HEK293 (cell line): Measurements from ENCODE around the gene GGPS1.

ENCODE experiments used
- CTCF ChIA-PET: fragments of 350-600 bp; formaldehyde crosslinking; extraction: SDS; loops from one replicate; lab custom pipeline; 2021; ENCODE audit warnings: antibody characterized with exemption; lab: Yijun Ruan, JAX
- POLR2A ChIA-PET: fragments of 300-600 bp; formaldehyde crosslinking; extraction: SDS; loops from one replicate; lab custom pipeline; 2020; ENCODE audit warnings: antibody characterized with exemption, inconsistent platforms; lab: Yijun Ruan, JAX
- H3K27ac ChIP-seq: fragments of 200-500 bp; sonication (Bioruptor generic); 2 replicates; pipeline ENCODE4 v1.5.1; 2014; ENCODE audit warnings: low read depth, low read length, control low read depth, inconsistent platforms; ENCODE audit errors: extremely low read depth
- H3K36me3 ChIP-seq, 2 experiments: fragments of 200-500 bp in 1 of 2; sonication (Bioruptor generic) in 1 of 2; 1 replicate in 1 of 2; 2 replicates in 1 of 2; pipeline ENCODE4 v1.5.1; 2014 to 2017; ENCODE audit warnings: inconsistent platforms in 2 of 2, low read length in 2 of 2; ENCODE audit not compliant: control insufficient read depth in 2 of 2, insufficient read depth in 1 of 2
- H3K4me1 ChIP-seq: fragments of 200-500 bp; sonication (Bioruptor generic); 2 replicates; pipeline ENCODE4 v1.5.1; 2014; ENCODE audit warnings: mild to moderate bottlenecking, low read length, inconsistent platforms; ENCODE audit not compliant: control insufficient read depth, insufficient read depth
- H3K4me3 ChIP-seq: 2 replicates; pipeline ENCODE4 v1.5.1; 2011; ENCODE audit warnings: low read depth, mild to moderate bottlenecking, control low read depth, low read length, moderate library complexity
- H3K9me3 ChIP-seq: fragments of 200-500 bp; sonication (Bioruptor generic); 2 replicates; pipeline ENCODE4 v1.5.1; 2014; ENCODE audit warnings: low read depth, low read length, inconsistent platforms; ENCODE audit not compliant: control insufficient read depth, insufficient read depth
- IKZF3 ChIP-seq: fragments of 450-650 bp; IDR thresholded peaks from 2 replicates; pipeline ENCODE4 v1.5.0; 2018; ENCODE audit warnings: missing biosample characterization, mild to moderate bottlenecking, missing genetic modification characterization, moderate library complexity
- MZF1 ChIP-seq: fragments of 450-650 bp; formaldehyde crosslinking; IDR thresholded peaks from 2 replicates; pipeline ENCODE4 v1.5.1; 2017; ENCODE audit warnings: missing biosample characterization, missing genetic modification characterization, borderline replicate concordance
- OSR2 ChIP-seq: fragments of 450-650 bp; formaldehyde crosslinking; IDR thresholded peaks from 2 replicates; pipeline ENCODE4 v1.5.1; 2016; ENCODE audit warnings: missing biosample characterization, missing genetic modification characterization
- SCRT1 ChIP-seq: fragments of 450-650 bp; formaldehyde crosslinking; IDR thresholded peaks from 2 replicates; pipeline ENCODE4 v1.5.1; 2016; ENCODE audit warnings: missing biosample characterization, missing genetic modification characterization, borderline replicate concordance
- SP2 ChIP-seq: fragments of 450-650 bp; formaldehyde crosslinking; IDR thresholded peaks from 2 replicates; pipeline ENCODE4 v1.5.1; 2016; ENCODE audit warnings: missing biosample characterization, missing genetic modification characterization
- SP3 ChIP-seq: fragments of 450-650 bp; formaldehyde crosslinking; IDR thresholded peaks from 2 replicates; pipeline ENCODE4 v1.5.1; 2016; ENCODE audit warnings: missing biosample characterization, missing genetic modification characterization
- WT1 ChIP-seq: fragments of 450-650 bp; formaldehyde crosslinking; IDR thresholded peaks from 2 replicates; pipeline ENCODE4 v1.5.1; 2016; ENCODE audit warnings: missing biosample characterization, missing genetic modification characterization
- ZBTB8A ChIP-seq: fragments of 450-650 bp; formaldehyde crosslinking; IDR thresholded peaks from 2 replicates; pipeline ENCODE4 v1.5.1; 2016; ENCODE audit warnings: missing biosample characterization, missing genetic modification characterization
- ZNF10 ChIP-seq: fragments of 450-650 bp; formaldehyde crosslinking; IDR thresholded peaks from 2 replicates; pipeline ENCODE4 v1.5.1; 2017; ENCODE audit warnings: missing biosample characterization, missing genetic modification characterization
- ZNF121 ChIP-seq: fragments of 450-650 bp; formaldehyde crosslinking; IDR thresholded peaks from 2 replicates; pipeline ENCODE4 v1.5.1; 2016; ENCODE audit warnings: missing biosample characterization, missing genetic modification characterization
- ZNF2 ChIP-seq: fragments of 450-650 bp; formaldehyde crosslinking; IDR thresholded peaks from 2 replicates; pipeline ENCODE4 v1.5.1; 2016; ENCODE audit warnings: missing biosample characterization, missing genetic modification characterization
- ZNF335 ChIP-seq: fragments of 450-650 bp; formaldehyde crosslinking; conservative IDR thresholded peaks from 2 replicates; pipeline ENCODE4 v1.5.1; 2016; ENCODE audit warnings: missing biosample characterization, missing genetic modification characterization
- ZNF391 ChIP-seq: fragments of 450-650 bp; formaldehyde crosslinking; IDR thresholded peaks from 2 replicates; pipeline ENCODE4 v1.5.1; 2016; ENCODE audit warnings: low read depth, missing biosample characterization, missing genetic modification characterization, borderline replicate concordance
- ZNF510 ChIP-seq: fragments of 450-650 bp; formaldehyde crosslinking; IDR thresholded peaks from 2 replicates; pipeline ENCODE4 v1.5.1; 2018; ENCODE audit warnings: mild to moderate bottlenecking, missing genetic modification characterization, missing biosample characterization; ENCODE audit not compliant: insufficient replicate concordance
- ZNF600 ChIP-seq: fragments of 450-650 bp; formaldehyde crosslinking; IDR thresholded peaks from 2 replicates; pipeline ENCODE4 v1.5.1; 2016; ENCODE audit warnings: missing biosample characterization, missing genetic modification characterization
- ZNF664 ChIP-seq: fragments of 450-650 bp; formaldehyde crosslinking; IDR thresholded peaks from 2 replicates; pipeline ENCODE4 v1.5.1; 2016; ENCODE audit warnings: missing biosample characterization, missing genetic modification characterization
- ZNF747 ChIP-seq: fragments of 450-650 bp; formaldehyde crosslinking; IDR thresholded peaks from 2 replicates; pipeline ENCODE4 v1.5.1; 2016; ENCODE audit warnings: missing biosample characterization, missing genetic modification characterization
- ZNF792 ChIP-seq: fragments of 450-650 bp; formaldehyde crosslinking; IDR thresholded peaks from 2 replicates; pipeline ENCODE4 v1.5.1; 2016; ENCODE audit warnings: missing biosample characterization, missing genetic modification characterization
- TF ChIP-seq, protein P1 (sequence below): fragments of 450-650 bp; formaldehyde crosslinking; IDR thresholded peaks from 2 replicates; pipeline ENCODE4 v1.5.1; 2017; ENCODE audit warnings: missing biosample characterization, missing genetic modification characterization
- TF ChIP-seq, protein P2 (sequence below): fragments of 450-650 bp; formaldehyde crosslinking; IDR thresholded peaks from 2 replicates; pipeline ENCODE4 v1.5.1; 2016; ENCODE audit warnings: missing biosample characterization, missing genetic modification characterization
- TF ChIP-seq, protein P3 (sequence below): fragments of 450-650 bp; IDR thresholded peaks from 2 replicates; pipeline ENCODE4 v1.5.1; 2018; ENCODE audit warnings: missing biosample characterization, mild to moderate bottlenecking, missing genetic modification characterization
- TF ChIP-seq, protein P4 (sequence below): fragments of 450-650 bp; formaldehyde crosslinking; IDR thresholded peaks from 2 replicates; pipeline ENCODE4 v1.5.1; 2017; ENCODE audit warnings: missing biosample characterization, missing genetic modification characterization
- TF ChIP-seq, protein P5 (sequence below): fragments of 450-650 bp; formaldehyde crosslinking; IDR thresholded peaks from 2 replicates; pipeline ENCODE4 v1.5.1; 2016; ENCODE audit warnings: missing biosample characterization, missing genetic modification characterization

GGPS1 gene

DNA sequence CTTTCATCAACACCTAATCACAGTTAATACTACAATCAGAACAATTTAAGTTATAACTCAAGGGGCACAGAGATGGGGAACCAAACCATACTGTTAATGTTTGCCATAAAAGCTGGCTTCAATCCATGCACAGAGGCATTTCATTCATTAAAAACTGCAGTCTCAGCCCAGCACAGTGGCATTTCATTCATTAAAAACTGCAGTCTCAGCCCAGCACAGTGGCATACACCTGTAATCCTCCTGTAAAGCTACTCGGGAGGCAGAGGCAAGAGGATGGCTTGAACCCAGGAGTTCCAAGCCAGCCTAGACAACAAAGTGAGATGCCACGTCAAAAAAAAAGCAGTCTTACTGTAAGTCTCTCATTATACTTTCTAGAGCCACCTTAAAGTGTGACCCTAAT lies 29.6 kb upstream of the GGPS1 start:
- H3K27ac ChIP-seq, result 0 out of 2 replicates have a peak overlapping the region, but pooled peaks have one; percentile 17
- TF ChIP-seq ZNF10 (tag by site-specific recombination) (no peak), ZNF391 (tag by site-specific recombination) (no peak), WT1 (tag by site-specific recombination) (no peak), ZNF664 (tag by site-specific recombination) (peak; percentile 61; the same call in 1 of the 2 replicates), ZNF747 (tag by site-specific recombination) (no peak), ZNF335 (no peak), IKZF3 (tag by site-specific recombination) (no peak), SP2 (tag by site-specific recombination) (no peak), OSR2 (tag by site-specific recombination) (peak; percentile 80), ZNF510 (tag by site-specific recombination) (no peak), ZNF792 (tag by site-specific recombination) (no peak), SCRT1 (tag by site-specific recombination) (peak; percentile 79), ZBTB8A (tag by site-specific recombination) (peak; percentile 29; the same call in 1 of the 2 replicates), ZNF121 (tag by site-specific recombination) (no peak), MZF1 (tag by site-specific recombination) (peak; percentile 18; the same call in 1 of the 2 replicates), SP3 (tag by site-specific recombination) (no peak), ZNF600 (tag by site-specific recombination) (0 out of 2 replicates have a peak, but pooled peaks have one; percentile 29), ZNF2 (tag by site-specific recombination) (no peak)
- TF ChIP-seq, protein P1, sequence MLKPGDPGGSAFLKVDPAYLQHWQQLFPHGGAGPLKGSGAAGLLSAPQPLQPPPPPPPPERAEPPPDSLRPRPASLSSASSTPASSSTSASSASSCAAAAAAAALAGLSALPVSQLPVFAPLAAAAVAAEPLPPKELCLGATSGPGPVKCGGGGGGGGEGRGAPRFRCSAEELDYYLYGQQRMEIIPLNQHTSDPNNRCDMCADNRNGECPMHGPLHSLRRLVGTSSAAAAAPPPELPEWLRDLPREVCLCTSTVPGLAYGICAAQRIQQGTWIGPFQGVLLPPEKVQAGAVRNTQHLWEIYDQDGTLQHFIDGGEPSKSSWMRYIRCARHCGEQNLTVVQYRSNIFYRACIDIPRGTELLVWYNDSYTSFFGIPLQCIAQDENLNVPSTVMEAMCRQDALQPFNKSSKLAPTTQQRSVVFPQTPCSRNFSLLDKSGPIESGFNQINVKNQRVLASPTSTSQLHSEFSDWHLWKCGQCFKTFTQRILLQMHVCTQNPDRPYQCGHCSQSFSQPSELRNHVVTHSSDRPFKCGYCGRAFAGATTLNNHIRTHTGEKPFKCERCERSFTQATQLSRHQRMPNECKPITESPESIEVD, result 0 out of 2 replicates have a peak, but pooled peaks have one; percentile 47
- TF ChIP-seq, protein P2, sequence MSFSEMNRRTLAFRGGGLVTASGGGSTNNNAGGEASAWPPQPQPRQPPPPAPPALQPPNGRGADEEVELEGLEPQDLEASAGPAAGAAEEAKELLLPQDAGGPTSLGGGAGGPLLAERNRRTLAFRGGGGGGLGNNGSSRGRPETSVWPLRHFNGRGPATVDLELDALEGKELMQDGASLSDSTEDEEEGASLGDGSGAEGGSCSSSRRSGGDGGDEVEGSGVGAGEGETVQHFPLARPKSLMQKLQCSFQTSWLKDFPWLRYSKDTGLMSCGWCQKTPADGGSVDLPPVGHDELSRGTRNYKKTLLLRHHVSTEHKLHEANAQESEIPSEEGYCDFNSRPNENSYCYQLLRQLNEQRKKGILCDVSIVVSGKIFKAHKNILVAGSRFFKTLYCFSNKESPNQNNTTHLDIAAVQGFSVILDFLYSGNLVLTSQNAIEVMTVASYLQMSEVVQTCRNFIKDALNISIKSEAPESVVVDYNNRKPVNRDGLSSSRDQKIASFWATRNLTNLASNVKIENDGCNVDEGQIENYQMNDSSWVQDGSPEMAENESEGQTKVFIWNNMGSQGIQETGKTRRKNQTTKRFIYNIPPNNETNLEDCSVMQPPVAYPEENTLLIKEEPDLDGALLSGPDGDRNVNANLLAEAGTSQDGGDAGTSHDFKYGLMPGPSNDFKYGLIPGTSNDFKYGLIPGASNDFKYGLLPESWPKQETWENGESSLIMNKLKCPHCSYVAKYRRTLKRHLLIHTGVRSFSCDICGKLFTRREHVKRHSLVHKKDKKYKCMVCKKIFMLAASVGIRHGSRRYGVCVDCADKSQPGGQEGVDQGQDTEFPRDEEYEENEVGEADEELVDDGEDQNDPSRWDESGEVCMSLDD (tag by site-specific recombination), result no peak
- TF ChIP-seq, protein P3, sequence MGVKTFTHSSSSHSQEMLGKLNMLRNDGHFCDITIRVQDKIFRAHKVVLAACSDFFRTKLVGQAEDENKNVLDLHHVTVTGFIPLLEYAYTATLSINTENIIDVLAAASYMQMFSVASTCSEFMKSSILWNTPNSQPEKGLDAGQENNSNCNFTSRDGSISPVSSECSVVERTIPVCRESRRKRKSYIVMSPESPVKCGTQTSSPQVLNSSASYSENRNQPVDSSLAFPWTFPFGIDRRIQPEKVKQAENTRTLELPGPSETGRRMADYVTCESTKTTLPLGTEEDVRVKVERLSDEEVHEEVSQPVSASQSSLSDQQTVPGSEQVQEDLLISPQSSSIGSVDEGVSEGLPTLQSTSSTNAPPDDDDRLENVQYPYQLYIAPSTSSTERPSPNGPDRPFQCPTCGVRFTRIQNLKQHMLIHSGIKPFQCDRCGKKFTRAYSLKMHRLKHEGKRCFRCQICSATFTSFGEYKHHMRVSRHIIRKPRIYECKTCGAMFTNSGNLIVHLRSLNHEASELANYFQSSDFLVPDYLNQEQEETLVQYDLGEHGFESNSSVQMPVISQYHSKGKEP (tag by site-specific recombination), result peak; percentile 72
- TF ChIP-seq, protein P4, sequence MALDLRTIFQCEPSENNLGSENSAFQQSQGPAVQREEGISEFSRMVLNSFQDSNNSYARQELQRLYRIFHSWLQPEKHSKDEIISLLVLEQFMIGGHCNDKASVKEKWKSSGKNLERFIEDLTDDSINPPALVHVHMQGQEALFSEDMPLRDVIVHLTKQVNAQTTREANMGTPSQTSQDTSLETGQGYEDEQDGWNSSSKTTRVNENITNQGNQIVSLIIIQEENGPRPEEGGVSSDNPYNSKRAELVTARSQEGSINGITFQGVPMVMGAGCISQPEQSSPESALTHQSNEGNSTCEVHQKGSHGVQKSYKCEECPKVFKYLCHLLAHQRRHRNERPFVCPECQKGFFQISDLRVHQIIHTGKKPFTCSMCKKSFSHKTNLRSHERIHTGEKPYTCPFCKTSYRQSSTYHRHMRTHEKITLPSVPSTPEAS (tag by site-specific recombination), result no peak
- TF ChIP-seq, protein P5, sequence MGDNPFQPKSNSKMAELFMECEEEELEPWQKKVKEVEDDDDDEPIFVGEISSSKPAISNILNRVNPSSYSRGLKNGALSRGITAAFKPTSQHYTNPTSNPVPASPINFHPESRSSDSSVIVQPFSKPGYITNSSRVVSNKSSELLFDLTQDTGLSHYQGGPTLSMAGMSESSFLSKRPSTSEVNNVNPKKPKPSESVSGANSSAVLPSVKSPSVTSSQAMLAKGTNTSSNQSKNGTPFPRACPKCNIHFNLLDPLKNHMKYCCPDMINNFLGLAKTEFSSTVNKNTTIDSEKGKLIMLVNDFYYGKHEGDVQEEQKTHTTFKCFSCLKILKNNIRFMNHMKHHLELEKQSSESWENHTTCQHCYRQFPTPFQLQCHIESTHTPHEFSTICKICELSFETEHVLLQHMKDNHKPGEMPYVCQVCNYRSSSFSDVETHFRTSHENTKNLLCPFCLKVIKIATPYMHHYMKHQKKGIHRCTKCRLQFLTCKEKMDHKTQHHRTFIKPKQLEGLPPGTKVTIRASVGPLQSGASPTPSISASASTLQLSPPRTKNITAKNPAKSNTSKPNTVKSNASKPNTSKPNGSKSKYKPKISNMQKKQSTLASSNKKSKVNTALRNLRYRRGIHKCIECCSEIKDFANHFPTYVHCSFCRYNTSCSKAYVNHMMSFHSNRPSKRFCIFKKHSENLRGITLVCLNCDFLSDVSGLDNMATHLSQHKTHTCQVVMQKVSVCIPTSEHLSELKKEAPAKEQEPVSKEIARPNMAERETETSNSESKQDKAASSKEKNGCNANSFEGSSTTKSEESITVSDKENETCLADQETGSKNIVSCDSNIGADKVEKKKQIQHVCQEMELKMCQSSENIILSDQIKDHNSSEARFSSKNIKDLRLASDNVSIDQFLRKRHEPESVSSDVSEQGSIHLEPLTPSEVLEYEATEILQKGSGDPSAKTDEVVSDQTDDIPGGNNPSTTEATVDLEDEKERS (tag by site-specific recombination), result no peak
- no peaks in the 10 kb centered on the region; a peak in 1 of 3 replicates for H3K36me3 ChIP-seq
- no peak overlapping the region for H3K4me3 ChIP-seq
- ChIA-PET CTCF (interaction anchor here (0.6 to 2.2 kb wide), 4 partner anchors 9 to 1189 kb away, joined by 3 to 11 read pairs (median 5); no protein-coding TSS in a partner anchor), POLR2A (interaction anchor here (0.9 kb wide), 1 partner anchor 29 kb away, joined by 5 read pairs; the partner anchor contains the start of genes ARID4B and GGPS1)
- H3K9me3 ChIP-seq, result no peaks in the 10 kb centered on the region
- H3K4me1 ChIP-seq, result peaks cover 24% of the 10 kb centered on the region
